ENCODE data around the gene RBP2. TPM values are rescaled to one million over a fixed set of nuclear protein-coding genes. Genes with fewer than 3 reads are reported as not detected.

RBP2 gene
- total and polyA plus RNA-seq, 2 of the 8 experiments (the other 6 are each of a cell fraction or from before 2014, with no cell fraction given), result not detected

GRCh38 chr3:139468399-139468798 is 7.9 kb downstream of the RBP2 start:
- H3K27me3 ChIP-seq (replicated peaks in 1 of 4; ENCODE audit: control insufficient read depth in 3 of 4, extremely low read depth in 1 of 4, insufficient read depth in 3 of 4, low read length in 3 of 4), result no peaks in the 10 kb centered on the region
- 94% methylated on average over 2 of the region's 2 CpGs; no CpG with 5 or more reads in 1 of the 2 experiments for WGBS, 2 experiments (ENCODE audit: extremely low coverage in 1 of 2, insufficient coverage in 1 of 2, insufficient read length in 1 of 2, insufficient replicate concordance in 2 of 2, low coverage in 1 of 2, low lambda C conversion rate in 2 of 2, missing lambda C conversion rate in 1 of 2)
- FAIRE-seq, result no peak
- TF ChIP-seq PHF8 (conservative IDR thresholded peaks at IDR 0.05; ENCODE audit: low read depth, low read length) (no peak), NANOG (IDR thresholded peaks at IDR 0.05; ENCODE audit: insufficient read depth, low read depth, low read length, poor library complexity, severe bottlenecking) (no peak), SP2 (IDR thresholded peaks at IDR 0.05; ENCODE audit: low read length) (no peak), POLR2AphosphoS5 (IDR thresholded peaks at IDR 0.05; ENCODE audit: low read depth, low read length) (no peak), CBX8 (IDR thresholded peaks at IDR 0.05; ENCODE audit: borderline replicate concordance, low read depth, low read length) (no peak), CHD2 (IDR thresholded peaks at IDR 0.05; ENCODE audit: low read length) (no peak), ZNF274 (IDR thresholded peaks at IDR 0.05; ENCODE audit: borderline replicate concordance, extremely low read depth, low read length) (no peak)

More at GRCh38 chr3:139468399-139468798, 7.9 kb downstream of the RBP2 start:
- Histone ChIP-seq H3K9me3 (ENCODE audit: insufficient read depth in 2 of 2, low read depth in 1 of 2, low read length in 1 of 2) (no peaks in the 10 kb centered on the region), H3K18ac (ENCODE audit: extremely low read depth, low read length) (no peak overlapping the region), H2AK5ac (ENCODE audit: low read depth, low read length) (no peak overlapping the region), H3K4me3 (ENCODE audit: extremely low read depth in 1 of 4, insufficient read depth in 2 of 4, low read depth in 3 of 4, low read length in 4 of 4) (no peak overlapping the region), H2BK5ac (ENCODE audit: low read depth, low read length) (no peak overlapping the region), H3K56ac (replicated peaks; ENCODE audit: insufficient read length, low read depth, low read length) (no peak overlapping the region), H3K4me1 (replicated peaks in 1 of 4; ENCODE audit: control insufficient read depth in 3 of 4, insufficient read depth in 4 of 4, low read length in 3 of 4) (no peaks in the 10 kb centered on the region), H3K14ac (ENCODE audit: insufficient read length) (no peak overlapping the region), H4K5ac (ENCODE audit: insufficient read length, low read depth, low read length) (no peak overlapping the region), H2BK12ac (ENCODE audit: low read depth, low read length) (no peak overlapping the region), H3K4me2 (ENCODE audit: insufficient read depth in 1 of 2, low read depth in 2 of 2, low read length in 2 of 2) (no peak overlapping the region), H4K8ac (ENCODE audit: extremely low read depth, insufficient read depth, low read length) (no peak overlapping the region), H3K27ac (ENCODE audit: low read depth, low read length) (no peak overlapping the region), H2BK120ac (replicated peaks; ENCODE audit: low read depth, low read length) (no peak overlapping the region), H4K91ac (replicated peaks; ENCODE audit: insufficient read length, low read length) (no peak overlapping the region), H3K4ac (replicated peaks; ENCODE audit: insufficient read length, low read depth, low read length) (no peak overlapping the region), H2BK20ac (ENCODE audit: low read length) (no peak overlapping the region), H2AFZ (ENCODE audit: low read length) (no peak overlapping the region), H4K20me1 (replicated peaks in 1 of 2; ENCODE audit: control insufficient read depth in 1 of 2, insufficient read depth in 2 of 2, low read length in 2 of 2) (no peaks in the 10 kb centered on the region), H3K23me2 (ENCODE audit: low read depth, low read length) (no peaks in the 10 kb centered on the region), H3K79me2 (ENCODE audit: control insufficient read depth in 1 of 2, insufficient read depth in 2 of 2, low read length in 2 of 2) (no peaks in the 10 kb centered on the region), H3K79me1 (ENCODE audit: low read depth, low read length) (no peaks in the 10 kb centered on the region), H2BK15ac (ENCODE audit: low read length) (no peak overlapping the region), H3K9ac (replicated peaks in 1 of 4; ENCODE audit: extremely low read depth in 1 of 4, low read depth in 3 of 4, low read length in 3 of 4) (no peak overlapping the region), H3K36me3 (ENCODE audit: control insufficient read depth in 2 of 4, insufficient read depth in 4 of 4, low read length in 3 of 4) (no peaks in the 10 kb centered on the region), H3K23ac (ENCODE audit: insufficient read length) (no peak overlapping the region)
- no peak for DNase-seq (ENCODE audit: low read depth in 1 of 2, low spot score in 2 of 2)
- POLR2A ChIA-PET (ENCODE audit: partially characterized antibody), result no interaction called here
- CTCF ChIA-PET (ENCODE audit: partially characterized antibody), result interaction anchor here (1.0 to 4.4 kb wide), 5 partner anchors 8 to 54 kb away, joined by 3 to 34 read pairs (median 7); partner anchors contain the start of gene RBP2
